Neural cell (in vitro differentiated cells): ENCODE results near the gene ZNF669.

ENCODE experiments used
- RAD21 ChIP-seq: fragments of 450-650 bp; conservative IDR thresholded peaks from 2 replicates; pipeline ENCODE4 v1.6.1; 2014; ENCODE audit warnings: antibody characterized with exemption, mild to moderate bottlenecking, moderate library complexity
- TAF1 ChIP-seq: IDR thresholded peaks from 2 replicates; pipeline ENCODE4 v1.6.1; 2012; ENCODE audit warnings: low read depth
- TF ChIP-seq, protein P1 (sequence below): IDR thresholded peaks from 2 replicates; pipeline ENCODE4 v1.6.1; 2012; ENCODE audit warnings: borderline replicate concordance
- TF ChIP-seq, protein P2 (sequence below): fragments of 450-650 bp; IDR thresholded peaks from 2 replicates; pipeline ENCODE4 v1.5.1; 2014; ENCODE audit warnings: antibody characterized with exemption, mild to moderate bottlenecking, moderate library complexity; ENCODE audit not compliant: poor library complexity, severe bottlenecking

DNA sequence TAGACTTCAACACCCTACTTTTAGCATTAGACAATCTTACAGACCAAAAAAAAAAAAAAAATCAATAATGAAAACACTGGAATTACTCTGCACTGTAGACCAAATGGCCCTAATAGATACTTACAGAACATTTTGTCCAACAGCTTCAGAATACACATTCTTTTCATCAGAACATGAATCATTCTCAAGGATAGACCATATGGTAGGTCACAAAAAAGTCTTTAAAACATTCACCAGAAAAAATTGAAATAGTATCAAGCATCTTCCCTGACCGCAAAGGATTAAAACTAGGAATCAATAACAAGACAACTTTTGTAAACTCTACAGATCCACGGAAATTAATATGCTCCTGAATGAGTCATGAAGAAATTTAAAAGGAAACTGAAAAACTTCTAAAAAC is 48.1 kb downstream of the ZNF669 start:
- TF ChIP-seq, protein P1, sequence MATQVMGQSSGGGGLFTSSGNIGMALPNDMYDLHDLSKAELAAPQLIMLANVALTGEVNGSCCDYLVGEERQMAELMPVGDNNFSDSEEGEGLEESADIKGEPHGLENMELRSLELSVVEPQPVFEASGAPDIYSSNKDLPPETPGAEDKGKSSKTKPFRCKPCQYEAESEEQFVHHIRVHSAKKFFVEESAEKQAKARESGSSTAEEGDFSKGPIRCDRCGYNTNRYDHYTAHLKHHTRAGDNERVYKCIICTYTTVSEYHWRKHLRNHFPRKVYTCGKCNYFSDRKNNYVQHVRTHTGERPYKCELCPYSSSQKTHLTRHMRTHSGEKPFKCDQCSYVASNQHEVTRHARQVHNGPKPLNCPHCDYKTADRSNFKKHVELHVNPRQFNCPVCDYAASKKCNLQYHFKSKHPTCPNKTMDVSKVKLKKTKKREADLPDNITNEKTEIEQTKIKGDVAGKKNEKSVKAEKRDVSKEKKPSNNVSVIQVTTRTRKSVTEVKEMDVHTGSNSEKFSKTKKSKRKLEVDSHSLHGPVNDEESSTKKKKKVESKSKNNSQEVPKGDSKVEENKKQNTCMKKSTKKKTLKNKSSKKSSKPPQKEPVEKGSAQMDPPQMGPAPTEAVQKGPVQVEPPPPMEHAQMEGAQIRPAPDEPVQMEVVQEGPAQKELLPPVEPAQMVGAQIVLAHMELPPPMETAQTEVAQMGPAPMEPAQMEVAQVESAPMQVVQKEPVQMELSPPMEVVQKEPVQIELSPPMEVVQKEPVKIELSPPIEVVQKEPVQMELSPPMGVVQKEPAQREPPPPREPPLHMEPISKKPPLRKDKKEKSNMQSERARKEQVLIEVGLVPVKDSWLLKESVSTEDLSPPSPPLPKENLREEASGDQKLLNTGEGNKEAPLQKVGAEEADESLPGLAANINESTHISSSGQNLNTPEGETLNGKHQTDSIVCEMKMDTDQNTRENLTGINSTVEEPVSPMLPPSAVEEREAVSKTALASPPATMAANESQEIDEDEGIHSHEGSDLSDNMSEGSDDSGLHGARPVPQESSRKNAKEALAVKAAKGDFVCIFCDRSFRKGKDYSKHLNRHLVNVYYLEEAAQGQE: no peak
- TF ChIP-seq RAD21: no peak
- TF ChIP-seq, protein P2, sequence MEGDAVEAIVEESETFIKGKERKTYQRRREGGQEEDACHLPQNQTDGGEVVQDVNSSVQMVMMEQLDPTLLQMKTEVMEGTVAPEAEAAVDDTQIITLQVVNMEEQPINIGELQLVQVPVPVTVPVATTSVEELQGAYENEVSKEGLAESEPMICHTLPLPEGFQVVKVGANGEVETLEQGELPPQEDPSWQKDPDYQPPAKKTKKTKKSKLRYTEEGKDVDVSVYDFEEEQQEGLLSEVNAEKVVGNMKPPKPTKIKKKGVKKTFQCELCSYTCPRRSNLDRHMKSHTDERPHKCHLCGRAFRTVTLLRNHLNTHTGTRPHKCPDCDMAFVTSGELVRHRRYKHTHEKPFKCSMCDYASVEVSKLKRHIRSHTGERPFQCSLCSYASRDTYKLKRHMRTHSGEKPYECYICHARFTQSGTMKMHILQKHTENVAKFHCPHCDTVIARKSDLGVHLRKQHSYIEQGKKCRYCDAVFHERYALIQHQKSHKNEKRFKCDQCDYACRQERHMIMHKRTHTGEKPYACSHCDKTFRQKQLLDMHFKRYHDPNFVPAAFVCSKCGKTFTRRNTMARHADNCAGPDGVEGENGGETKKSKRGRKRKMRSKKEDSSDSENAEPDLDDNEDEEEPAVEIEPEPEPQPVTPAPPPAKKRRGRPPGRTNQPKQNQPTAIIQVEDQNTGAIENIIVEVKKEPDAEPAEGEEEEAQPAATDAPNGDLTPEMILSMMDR: no peak
- TF ChIP-seq TAF1: no peak
